Dedifferentiated amniotic fluid mesenchymal stem cell (primary cell): ENCODE results near the gene TMEM245.
"Not testable (repeated sequence)": the region's sequence is repeated elsewhere in the genome, so short reads cannot be mapped to it uniquely, and the experiment has no call there.

Experiments
- DNase-seq: peaks from one replicate; pipeline ENCODE4 v3.0.0-alpha.2; 2016; ENCODE audit errors: extremely low spot score

The TMEM245 gene

DNA sequence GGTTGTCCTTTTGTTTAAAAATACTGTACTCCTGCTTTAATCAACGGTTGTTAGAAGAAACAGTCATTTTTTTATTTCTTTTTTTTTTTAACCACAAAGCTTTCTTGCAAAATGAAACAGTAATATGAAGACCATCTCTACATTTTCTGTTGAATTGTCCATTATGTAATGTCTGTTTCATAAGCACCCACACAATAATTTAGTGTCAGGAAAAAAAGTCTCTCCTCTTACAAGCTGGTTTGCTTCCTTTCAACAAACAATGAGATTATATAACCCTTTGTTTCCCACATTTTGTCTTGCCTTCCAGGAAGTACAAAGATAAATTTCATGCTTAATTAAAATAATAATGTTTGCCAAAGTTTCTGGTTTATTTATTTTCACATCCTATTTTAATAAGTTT, 123.1 kb downstream of the TMEM245 start:
- no peak for DNase-seq

DNA sequence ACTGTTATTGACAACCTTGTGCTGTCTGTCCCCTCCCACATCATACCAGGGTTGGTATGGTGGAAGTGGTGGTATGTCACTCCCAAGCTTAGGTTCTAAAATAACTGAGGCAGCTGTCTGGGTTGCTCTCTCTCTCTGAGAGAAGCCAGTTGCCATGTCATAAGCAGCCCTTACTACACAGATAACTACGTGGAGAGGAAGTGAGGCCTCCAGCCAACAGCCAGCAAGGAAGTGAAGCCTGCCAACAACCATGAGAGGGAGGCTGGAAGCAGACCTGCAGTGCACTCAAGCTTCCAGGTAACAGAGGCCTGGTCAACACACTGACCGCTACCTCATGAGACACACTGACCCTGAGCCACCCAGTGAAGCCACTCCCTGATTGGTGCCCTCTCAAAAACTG, 125.1 kb downstream of the TMEM245 start:
- DNase-seq, result no peak

DNA sequence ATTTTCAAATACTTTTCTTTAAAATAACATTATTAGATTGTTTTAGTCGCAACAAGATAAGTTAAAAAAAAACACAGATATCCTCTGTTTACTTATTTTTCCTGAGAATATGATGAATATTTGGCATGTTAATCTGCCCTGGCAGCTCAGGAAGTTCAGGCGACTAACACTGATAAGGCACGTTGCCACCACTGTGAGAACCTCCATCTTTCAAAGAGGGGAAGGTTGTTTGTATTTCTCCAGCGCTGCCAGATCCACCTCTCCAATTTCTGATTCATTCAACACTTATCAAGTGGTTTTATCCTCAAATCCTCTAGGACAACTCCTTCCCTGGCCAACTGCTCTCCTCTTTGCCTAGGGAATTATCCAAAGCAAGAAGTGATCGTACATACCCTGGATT, 128.3 kb downstream of the TMEM245 start:
- DNase-seq, result no peak

DNA sequence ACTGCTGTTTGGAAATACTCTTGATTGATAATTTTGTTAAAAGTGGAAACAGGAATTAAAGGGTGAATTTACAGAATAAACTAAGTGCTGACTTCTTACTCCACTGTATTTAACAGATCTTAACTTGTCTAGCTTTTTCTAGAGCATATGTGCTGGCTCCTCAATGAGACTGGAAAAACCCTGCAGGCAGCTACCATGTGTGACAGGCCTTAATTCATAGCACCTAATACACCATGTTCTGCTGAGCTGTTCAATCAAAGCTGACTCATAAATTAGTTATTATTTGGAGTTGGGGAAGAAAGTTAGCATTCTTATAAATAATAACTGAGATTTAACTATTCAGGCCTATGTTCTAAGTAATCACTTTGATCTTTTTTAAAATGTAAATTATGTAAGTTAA, 135.9 kb downstream of the TMEM245 start:
- DNase-seq, result no peak

DNA sequence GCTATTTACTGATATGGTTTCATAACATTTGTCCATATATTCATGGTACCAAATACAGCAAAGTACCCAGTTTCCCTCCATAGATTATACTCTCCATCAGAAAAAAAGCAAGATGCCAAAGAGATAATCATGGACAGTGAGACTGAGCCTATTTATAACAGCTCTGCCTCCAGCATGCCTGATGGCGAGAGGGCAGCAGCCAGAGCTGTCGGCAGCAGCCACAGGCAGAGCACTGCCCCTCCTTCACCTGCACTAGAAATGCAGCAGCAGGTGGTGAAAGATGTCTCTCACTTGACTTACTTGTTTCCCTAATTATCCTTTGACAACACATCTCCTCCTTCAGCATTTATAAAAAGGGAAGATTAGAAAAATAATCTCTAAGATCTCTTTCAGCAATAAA, 138.9 kb downstream of the TMEM245 start:
- no peak for DNase-seq

DNA sequence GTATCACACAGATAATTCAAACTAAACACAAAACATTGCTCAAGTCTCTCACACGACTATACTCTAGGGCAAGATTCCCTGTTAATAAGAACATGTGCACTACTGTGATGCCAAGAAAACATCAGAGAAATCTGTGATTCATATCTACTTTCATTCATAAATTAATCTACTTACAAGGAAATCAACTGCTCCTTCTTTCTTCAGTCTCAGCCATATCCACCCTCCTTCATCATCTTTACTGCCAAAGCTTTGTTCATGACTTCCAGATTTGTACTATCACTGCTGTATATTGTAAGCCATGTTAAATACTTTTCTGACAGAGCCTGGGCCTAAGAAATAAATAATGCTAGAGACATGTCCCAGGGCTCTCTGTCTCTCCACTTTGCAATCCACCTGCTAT, 141.5 kb downstream of the TMEM245 start:
- no peak for DNase-seq

DNA sequence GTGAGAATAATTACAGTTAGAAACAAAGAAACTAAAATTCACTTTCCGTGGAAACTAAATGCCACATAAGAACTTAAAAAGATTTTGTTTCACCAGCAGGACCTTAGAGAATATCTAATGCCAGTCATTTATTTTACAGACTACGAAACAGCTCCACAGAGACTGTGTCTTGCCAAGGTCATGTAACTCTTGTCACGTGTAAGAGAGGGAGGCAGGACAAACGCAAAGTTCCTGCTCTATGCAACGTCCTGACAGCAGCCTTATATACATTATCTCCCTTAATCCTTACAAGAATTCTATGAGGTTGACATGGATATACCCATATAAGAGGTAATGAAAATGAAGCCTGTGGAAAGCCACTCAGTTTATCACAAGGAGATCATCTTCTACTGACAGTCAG, 145.9 kb downstream of the TMEM245 start:
- DNase-seq, result no peak

DNA sequence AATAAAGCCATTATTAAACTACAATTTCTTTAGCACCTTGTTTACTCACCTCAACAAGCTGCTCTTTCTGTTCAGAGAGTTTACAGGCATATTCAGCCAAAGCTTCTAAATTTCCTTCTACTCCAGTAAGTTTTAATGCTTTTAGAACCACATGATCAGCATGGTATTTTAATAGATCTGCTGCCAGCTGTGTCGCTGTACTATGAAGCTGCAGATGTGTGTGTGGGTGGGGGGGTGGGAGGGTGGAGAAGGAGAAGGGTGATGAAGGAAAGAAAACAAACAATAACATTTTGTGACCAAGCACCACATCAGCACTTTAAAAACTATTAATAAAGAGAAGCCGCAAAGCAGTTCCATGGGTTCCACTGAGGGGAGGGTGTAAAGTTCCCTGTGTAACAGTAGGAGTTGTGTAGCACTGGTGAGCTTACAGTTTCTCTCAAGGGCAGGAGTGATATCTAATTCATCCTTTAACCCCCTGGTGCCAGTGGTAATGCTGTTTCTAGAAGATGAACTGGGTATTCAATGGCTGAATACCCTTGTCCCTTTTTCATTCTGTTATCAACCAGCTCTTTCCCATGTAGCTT, 147.0 kb downstream of the TMEM245 start:
- DNase-seq, result no peak

DNA sequence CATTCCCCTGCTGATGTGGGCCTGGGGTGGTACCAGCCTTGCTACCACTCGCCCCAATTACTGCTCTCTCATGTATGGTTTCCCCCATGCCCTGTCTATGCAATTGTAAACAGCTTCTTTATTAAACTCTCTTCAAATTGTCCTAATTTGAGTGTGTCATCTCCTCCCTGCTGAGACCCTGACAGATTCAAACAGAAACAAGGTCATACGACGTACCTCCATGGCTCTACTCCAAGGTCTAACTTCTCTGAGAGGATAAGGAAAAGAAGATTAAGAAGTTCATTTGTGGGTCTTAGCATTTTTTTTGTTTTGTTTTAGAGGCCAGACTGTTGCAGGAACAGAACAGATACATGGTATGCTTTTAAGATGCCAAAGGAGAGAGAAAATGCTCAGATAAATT, 147.6 kb downstream of the TMEM245 start:
- DNase-seq, result no peak

DNA sequence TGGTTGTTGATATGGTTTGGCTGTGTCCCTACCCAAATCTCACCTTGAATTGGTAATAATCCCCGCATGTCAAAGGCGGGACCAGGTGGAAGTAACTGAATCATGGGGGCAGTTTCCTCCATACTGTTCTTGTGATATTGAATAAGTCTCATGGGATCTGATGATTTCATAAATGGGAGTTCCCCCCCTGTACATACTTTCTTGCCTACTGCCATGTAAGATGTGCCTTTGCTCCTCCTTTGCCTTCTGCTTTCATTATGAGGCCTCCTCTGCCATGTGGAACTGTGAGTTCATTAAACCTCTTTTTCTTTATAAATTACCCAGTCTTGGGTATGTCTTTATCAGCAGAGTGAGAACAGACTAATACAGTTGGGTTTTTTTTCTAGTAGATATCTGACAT, 148.4 kb downstream of the TMEM245 start:
- not testable (repeated sequence) for DNase-seq

DNA sequence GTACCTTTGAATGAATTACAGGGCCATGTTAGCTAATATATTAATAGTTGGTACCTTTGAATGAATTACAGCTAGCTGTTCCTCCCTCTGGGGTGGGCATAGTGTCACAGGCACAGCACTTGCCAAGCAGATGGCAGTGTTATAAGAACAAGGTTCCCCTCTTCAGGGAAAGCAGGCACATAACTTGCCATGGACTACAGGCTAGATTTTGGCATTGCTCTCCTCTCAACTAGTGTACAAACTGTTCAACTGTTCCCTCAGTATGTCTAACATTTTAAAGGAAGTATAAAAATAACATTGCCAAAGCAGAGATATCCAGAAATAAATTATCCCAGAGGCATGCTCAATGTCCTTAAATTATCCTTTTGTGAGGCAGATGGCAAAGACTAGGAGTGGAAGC, 151.8 kb downstream of the TMEM245 start:
- DNase-seq, result no peak
